ENCODE results near the gene TRIM44. TPM values are rescaled to one million over a fixed set of nuclear protein-coding genes. Genes with fewer than 3 reads are reported as not detected.

TRIM44 gene
- total and polyA plus RNA-seq, 4 donors: 3.7 to 15.1 (median 10.4) TPM

DNA sequence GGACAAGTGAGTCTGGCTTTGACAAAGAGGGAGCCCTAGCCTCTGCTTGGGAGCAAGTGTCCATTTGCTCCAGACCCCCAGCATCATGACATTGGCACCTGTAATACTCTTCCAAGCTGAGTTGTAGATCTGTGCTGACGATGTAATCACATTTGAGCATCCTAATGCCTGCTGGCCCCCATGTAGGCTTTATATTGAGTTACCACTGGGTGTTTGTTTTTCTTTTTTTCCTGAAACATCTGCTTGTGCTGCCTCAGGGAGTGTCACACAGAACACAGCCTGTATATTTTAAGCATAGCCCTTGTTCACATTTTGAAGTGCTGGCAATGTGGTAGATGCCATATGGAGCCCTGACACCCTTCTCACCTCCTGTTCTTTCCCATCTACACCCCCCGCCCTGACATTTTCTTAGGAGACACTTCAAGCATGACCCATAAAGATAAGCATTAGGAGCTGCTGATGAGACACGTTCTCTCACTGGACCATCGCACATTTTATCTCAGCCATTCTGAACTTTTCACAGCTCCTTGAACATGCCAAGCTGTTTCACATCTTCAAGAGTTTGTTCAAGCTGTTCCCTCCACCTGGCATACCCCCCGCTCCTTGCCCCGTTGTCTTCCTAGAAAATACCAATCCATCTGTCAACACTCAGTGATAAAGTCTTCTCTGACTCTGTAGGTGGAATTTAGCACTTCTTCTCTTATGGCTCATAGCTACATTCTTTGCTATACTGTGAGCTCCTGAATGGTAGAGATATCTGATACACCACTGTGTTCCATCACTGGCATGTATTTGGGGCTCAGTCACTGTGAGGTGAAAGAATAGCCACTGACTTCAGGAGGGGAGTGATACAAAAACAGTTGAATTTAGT is 128.7 kb downstream of the TRIM44 start:
- WGBS: 79% methylated on average over 6 of the region's 6 CpGs
- no peak overlapping the region for H3K27ac ChIP-seq (ENCODE audit: low read depth in 1 of 2, low read length in 2 of 2)
- no peak for DNase-seq (ENCODE audit: low spot score)
- H3K4me3 ChIP-seq (ENCODE audit: low read depth in 1 of 3, low read length in 3 of 3): no peak overlapping the region
- no peak for TF ChIP-seq JUND (IDR thresholded peaks at IDR 0.05)
- TF ChIP-seq, protein P1, sequence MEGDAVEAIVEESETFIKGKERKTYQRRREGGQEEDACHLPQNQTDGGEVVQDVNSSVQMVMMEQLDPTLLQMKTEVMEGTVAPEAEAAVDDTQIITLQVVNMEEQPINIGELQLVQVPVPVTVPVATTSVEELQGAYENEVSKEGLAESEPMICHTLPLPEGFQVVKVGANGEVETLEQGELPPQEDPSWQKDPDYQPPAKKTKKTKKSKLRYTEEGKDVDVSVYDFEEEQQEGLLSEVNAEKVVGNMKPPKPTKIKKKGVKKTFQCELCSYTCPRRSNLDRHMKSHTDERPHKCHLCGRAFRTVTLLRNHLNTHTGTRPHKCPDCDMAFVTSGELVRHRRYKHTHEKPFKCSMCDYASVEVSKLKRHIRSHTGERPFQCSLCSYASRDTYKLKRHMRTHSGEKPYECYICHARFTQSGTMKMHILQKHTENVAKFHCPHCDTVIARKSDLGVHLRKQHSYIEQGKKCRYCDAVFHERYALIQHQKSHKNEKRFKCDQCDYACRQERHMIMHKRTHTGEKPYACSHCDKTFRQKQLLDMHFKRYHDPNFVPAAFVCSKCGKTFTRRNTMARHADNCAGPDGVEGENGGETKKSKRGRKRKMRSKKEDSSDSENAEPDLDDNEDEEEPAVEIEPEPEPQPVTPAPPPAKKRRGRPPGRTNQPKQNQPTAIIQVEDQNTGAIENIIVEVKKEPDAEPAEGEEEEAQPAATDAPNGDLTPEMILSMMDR (IDR thresholded peaks at IDR 0.05; ENCODE audit: low read depth, low read length, missing input control): no peak
- TF ChIP-seq FOXA2 (IDR thresholded peaks at IDR 0.05): no peak
- TF ChIP-seq, protein P2, sequence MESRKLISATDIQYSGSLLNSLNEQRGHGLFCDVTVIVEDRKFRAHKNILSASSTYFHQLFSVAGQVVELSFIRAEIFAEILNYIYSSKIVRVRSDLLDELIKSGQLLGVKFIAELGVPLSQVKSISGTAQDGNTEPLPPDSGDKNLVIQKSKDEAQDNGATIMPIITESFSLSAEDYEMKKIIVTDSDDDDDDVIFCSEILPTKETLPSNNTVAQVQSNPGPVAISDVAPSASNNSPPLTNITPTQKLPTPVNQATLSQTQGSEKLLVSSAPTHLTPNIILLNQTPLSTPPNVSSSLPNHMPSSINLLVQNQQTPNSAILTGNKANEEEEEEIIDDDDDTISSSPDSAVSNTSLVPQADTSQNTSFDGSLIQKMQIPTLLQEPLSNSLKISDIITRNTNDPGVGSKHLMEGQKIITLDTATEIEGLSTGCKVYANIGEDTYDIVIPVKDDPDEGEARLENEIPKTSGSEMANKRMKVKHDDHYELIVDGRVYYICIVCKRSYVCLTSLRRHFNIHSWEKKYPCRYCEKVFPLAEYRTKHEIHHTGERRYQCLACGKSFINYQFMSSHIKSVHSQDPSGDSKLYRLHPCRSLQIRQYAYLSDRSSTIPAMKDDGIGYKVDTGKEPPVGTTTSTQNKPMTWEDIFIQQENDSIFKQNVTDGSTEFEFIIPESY (IDR thresholded peaks at IDR 0.05): no peak
- no peak for TF ChIP-seq GABPA (IDR thresholded peaks at IDR 0.05 in 1 of 2, conservative IDR thresholded peaks at IDR 0.05 in 1 of 2)
- no peak for TF ChIP-seq NR2F2 (IDR thresholded peaks at IDR 0.05)
- TF ChIP-seq, protein P3, sequence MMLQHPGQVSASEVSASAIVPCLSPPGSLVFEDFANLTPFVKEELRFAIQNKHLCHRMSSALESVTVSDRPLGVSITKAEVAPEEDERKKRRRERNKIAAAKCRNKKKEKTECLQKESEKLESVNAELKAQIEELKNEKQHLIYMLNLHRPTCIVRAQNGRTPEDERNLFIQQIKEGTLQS (IDR thresholded peaks at IDR 0.05): no peak
- TF ChIP-seq HNF4A (conservative IDR thresholded peaks at IDR 0.05): no peak
- TF ChIP-seq EGR1 (IDR thresholded peaks at IDR 0.05; ENCODE audit: low read depth in 2 of 2): no peak
- TF ChIP-seq TAF1 (conservative IDR thresholded peaks at IDR 0.05): no peak
- TF ChIP-seq RXRA (IDR thresholded peaks at IDR 0.05): no peak
- no peak for TF ChIP-seq YY1 (IDR thresholded peaks at IDR 0.05)
- TF ChIP-seq RAD21 (IDR thresholded peaks at IDR 0.05): no peak
- TF ChIP-seq, protein P4, sequence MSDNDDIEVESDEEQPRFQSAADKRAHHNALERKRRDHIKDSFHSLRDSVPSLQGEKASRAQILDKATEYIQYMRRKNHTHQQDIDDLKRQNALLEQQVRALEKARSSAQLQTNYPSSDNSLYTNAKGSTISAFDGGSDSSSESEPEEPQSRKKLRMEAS (IDR thresholded peaks at IDR 0.05): no peak
- TF ChIP-seq FOXA1 (IDR thresholded peaks at IDR 0.05): no peak
- TF ChIP-seq SP1 (IDR thresholded peaks at IDR 0.05): no peak
- no peak for TF ChIP-seq HNF4G (IDR thresholded peaks at IDR 0.05)
- no peak overlapping the region for H3K9ac ChIP-seq (ENCODE audit: low read depth in 1 of 2, low read length in 2 of 2)
- no peaks in the 10 kb centered on the region for H3K36me3 ChIP-seq (ENCODE audit: control insufficient read depth in 4 of 4, insufficient read depth in 3 of 4, low read depth in 1 of 4, low read length in 3 of 4)
- H3K27me3 ChIP-seq (ENCODE audit: control insufficient read depth in 4 of 4, insufficient read depth in 4 of 4, low read length in 3 of 4): no peaks in the 10 kb centered on the region
- no peaks in the 10 kb centered on the region for H3K9me3 ChIP-seq (ENCODE audit: control insufficient read depth in 4 of 4, low read length in 3 of 4)
- H3K4me1 ChIP-seq (ENCODE audit: control insufficient read depth in 4 of 4, insufficient read depth in 4 of 4, low read length in 3 of 4): peaks cover 0 to 9% (median 3%) of the 10 kb centered on the region in 4 donors

DNA sequence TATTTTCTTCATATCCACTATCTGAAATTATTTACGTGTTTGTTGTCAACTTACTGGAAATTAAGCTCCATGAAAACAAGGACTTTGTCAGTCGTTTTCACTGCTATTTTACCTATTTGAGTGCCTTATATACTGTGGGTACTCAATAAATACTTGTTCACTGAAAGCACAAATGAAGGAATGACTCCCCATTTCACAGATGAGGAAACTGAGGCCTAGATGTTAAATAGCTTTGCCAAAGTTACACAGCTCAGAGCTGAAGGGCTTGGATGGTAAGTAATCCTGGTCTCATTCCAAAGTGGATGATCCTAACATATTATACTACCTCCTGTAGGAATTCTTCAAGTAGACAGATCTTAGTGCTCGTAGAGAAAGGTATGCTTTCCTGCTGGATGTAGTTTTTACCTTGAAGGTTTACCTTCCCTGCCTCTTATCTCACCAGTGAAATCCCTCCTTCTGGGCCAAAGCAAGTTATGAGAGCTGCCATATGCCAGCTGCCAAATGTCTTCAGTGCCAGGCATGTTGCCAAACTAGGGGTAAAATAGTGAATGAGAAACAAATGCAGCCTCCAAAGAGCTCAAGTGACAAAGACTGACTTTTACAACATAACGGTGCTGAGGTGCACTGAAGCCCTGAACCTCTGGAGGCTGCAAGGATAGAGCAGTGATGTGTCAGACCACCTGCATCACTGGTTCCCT is 129.7 kb downstream of the TRIM44 start:
- H3K9me3 ChIP-seq (ENCODE audit: control insufficient read depth in 4 of 4, low read length in 3 of 4): no peaks in the 10 kb centered on the region
- H3K4me1 ChIP-seq (ENCODE audit: control insufficient read depth in 4 of 4, insufficient read depth in 4 of 4, low read length in 3 of 4): peaks cover 0 to 9% (median 3%) of the 10 kb centered on the region in 4 donors
- 80% methylated on average over 4 of the region's 4 CpGs for WGBS
- H3K27ac ChIP-seq (ENCODE audit: low read depth in 1 of 2, low read length in 2 of 2): no peak overlapping the region
- H3K36me3 ChIP-seq (ENCODE audit: control insufficient read depth in 4 of 4, insufficient read depth in 3 of 4, low read depth in 1 of 4, low read length in 3 of 4): no peaks in the 10 kb centered on the region
- H3K9ac ChIP-seq (ENCODE audit: low read depth in 1 of 2, low read length in 2 of 2): no peak overlapping the region
- DNase-seq (ENCODE audit: low spot score): no peak
- TF ChIP-seq HNF4G (IDR thresholded peaks at IDR 0.05): no peak
- no peak for TF ChIP-seq YY1 (IDR thresholded peaks at IDR 0.05)
- H3K4me3 ChIP-seq (ENCODE audit: low read depth in 1 of 3, low read length in 3 of 3): no peak overlapping the region
- no peaks in the 10 kb centered on the region for H3K27me3 ChIP-seq (ENCODE audit: control insufficient read depth in 4 of 4, insufficient read depth in 4 of 4, low read length in 3 of 4)
